CD4-positive, alpha-beta T cell (primary cell): Measurements from ENCODE around the gene MYRFL. TPM values are rescaled to one million over a fixed set of nuclear protein-coding genes. Genes with fewer than 3 reads are reported as not detected.

Source experiments
- ATAC-seq: fragments of 200-7000 bp; cut with Tn5 transposase; one replicate; pipeline ENCODE4 v1.10.0; 2022; ENCODE audit warnings: mild to moderate bottlenecking; ENCODE audit not compliant: poor library complexity
- CTCF ChIA-PET: fragments of 350-600 bp; sonication (Branson Sonifier 250); formaldehyde crosslinking; loops from one replicate; lab custom pipeline; 2021; ENCODE audit warnings: antibody characterized with exemption, inconsistent platforms; lab: Charles Lee
- POLR2A ChIA-PET: fragments of 350-600 bp; sonication (Branson Sonifier 250); formaldehyde crosslinking; loops from one replicate; lab custom pipeline; 2021; ENCODE audit warnings: antibody characterized with exemption, inconsistent platforms; lab: Charles Lee
- DNase-seq, 14 experiments: peaks; one replicate each; pipeline ENCODE4 v3.0.0-alpha.2; 2013 to 2020; ENCODE audit warnings: mixed read lengths in 2 of 14
- H3K27ac ChIP-seq, 2 donors: one replicate each; pipeline versions ENCODE4 v1.5.1 to v1.7.0; 2013; ENCODE audit warnings: low read length in 2 of 2, low read depth in 1 of 2, mild to moderate bottlenecking in 1 of 2
- H3K27me3 ChIP-seq, 2 experiments: 1 replicate in 1 of 2; 2 replicates in 1 of 2; pipeline versions ENCODE4 v1.6.1 to v1.7.0; 2013; ENCODE audit warnings: low read length in 2 of 2, control low read depth in 1 of 2, mild to moderate bottlenecking in 1 of 2, moderate library complexity in 1 of 2; ENCODE audit not compliant: insufficient read depth in 2 of 2, control insufficient read depth in 1 of 2
- H3K36me3 ChIP-seq: one replicate; pipeline ENCODE4 v1.6.1; 2013; ENCODE audit warnings: low read length, control low read depth; ENCODE audit not compliant: insufficient read depth
- H3K4me1 ChIP-seq: one replicate; pipeline ENCODE4 v1.6.1; 2013; ENCODE audit warnings: low read length, control low read depth; ENCODE audit not compliant: insufficient read depth
- H3K4me3 ChIP-seq: one replicate; pipeline ENCODE4 v1.5.1; 2013; ENCODE audit warnings: mild to moderate bottlenecking, low read length, moderate library complexity
- H3K9me3 ChIP-seq, 2 experiments: 1 replicate in 1 of 2; 2 replicates in 1 of 2; pipeline versions ENCODE4 v1.6.1 to v1.7.0; 2013; ENCODE audit warnings: low read length in 2 of 2, mild to moderate bottlenecking in 2 of 2, control low read depth in 1 of 2, moderate library complexity in 1 of 2; ENCODE audit not compliant: control insufficient read depth in 1 of 2, insufficient read depth in 1 of 2
- H3K27ac Mint-ChIP-seq: one replicate; pipeline ENCODE4 v1.8.0; 2020; ENCODE audit warnings: mixed read lengths
- H3K27me3 Mint-ChIP-seq: one replicate; pipeline ENCODE4 v1.8.0; 2021; ENCODE audit warnings: mixed read lengths
- H3K36me3 Mint-ChIP-seq: one replicate; pipeline ENCODE4 v1.8.0; 2021; ENCODE audit warnings: low read depth, mixed read lengths
- H3K4me1 Mint-ChIP-seq: one replicate; pipeline ENCODE4 v1.8.0; 2021; ENCODE audit warnings: low read depth, mixed read lengths
- H3K4me3 Mint-ChIP-seq: one replicate; pipeline ENCODE4 v1.8.0; 2020; ENCODE audit warnings: mild to moderate bottlenecking, mixed read lengths
- H3K9me3 Mint-ChIP-seq: one replicate; pipeline ENCODE4 v1.8.0; 2020; ENCODE audit warnings: mixed read lengths
- CTCF ChIP-seq: fragments of 200-600 bp; IDR thresholded peaks from one replicate; pipeline ENCODE4 v1.8.0; 2022; ENCODE audit warnings: antibody characterized with exemption, mild to moderate bottlenecking
- intact Hi-C, 2 experiments: fragments of 100-400 bp; cut with DNase I in 1 of 2; cut with micrococcal nuclease in 1 of 2; formaldehyde crosslinking; loops; one replicate each; pipeline versions ENCODE4 v1.15.1 to v1.9.0; 2023 to 2025; cut with DNase I, micrococcal nuclease
- total RNA-seq, 174 experiments: library from RNA in 2 of 174; stranded (reverse) in 2 of 174; gene quantifications; one replicate each; pipeline ENCODE4 v1.2.3 and lab custom pipeline; 2021 to 2026

Gene MYRFL
- total RNA-seq, 2 experiments from 2014 or later: not detected

GRCh38 chr12:69984241-69984640, 159.2 kb downstream of the MYRFL start:
- DNase-seq (no peak), ATAC-seq (no peak)
- Mint-ChIP-seq H3K27me3 (peaks cover 5% of the 10 kb centered on the region), H3K4me3 (no peak overlapping the region), H3K4me1 (no peaks in the 10 kb centered on the region), H3K36me3 (no peaks in the 10 kb centered on the region), H3K9me3 (no peaks in the 10 kb centered on the region), H3K27ac (no peak overlapping the region)
- H3K9me3 ChIP-seq: peaks cover 0 to 6% of the 10 kb centered on the region in 2 experiments
- intact Hi-C loops: no loop called here
- no peak overlapping the region for H3K27ac ChIP-seq
- H3K27me3 ChIP-seq: peaks cover 0 to 2% of the 10 kb centered on the region in 2 experiments
- POLR2A ChIA-PET: no interaction called here
- H3K36me3 ChIP-seq: no peaks in the 10 kb centered on the region
- H3K4me1 ChIP-seq: no peaks in the 10 kb centered on the region
- TF ChIP-seq CTCF: no peak
- CTCF ChIA-PET: no interaction called here
- no peak overlapping the region for H3K4me3 ChIP-seq

- ChIA-PET POLR2A (no interaction called here), CTCF (no interaction called here)
- H3K4me3 Mint-ChIP-seq: no peak overlapping the region
- no peaks in the 10 kb centered on the region for H3K36me3 Mint-ChIP-seq
- Histone ChIP-seq H3K4me1 (no peaks in the 10 kb centered on the region), H3K4me3 (no peak overlapping the region), H3K27me3 (peaks cover 0 to 2% of the 10 kb centered on the region in 2 experiments), H3K27ac (no peak overlapping the region), H3K9me3 (peaks cover 0 to 6% of the 10 kb centered on the region in 2 experiments), H3K36me3 (no peaks in the 10 kb centered on the region)
- H3K9me3 Mint-ChIP-seq: no peaks in the 10 kb centered on the region
- ATAC-seq (no peak), DNase-seq (no peak)
- intact Hi-C loops: no loop called here
- no peaks in the 10 kb centered on the region for H3K4me1 Mint-ChIP-seq
- peaks cover 11% of the 10 kb centered on the region for H3K27me3 Mint-ChIP-seq
- no peak for TF ChIP-seq CTCF
- H3K27ac Mint-ChIP-seq: no peak overlapping the region
Measured at GRCh38 chr12:69985656-69986055, 160.6 kb downstream of the MYRFL start.

GRCh38 chr12:69986114-69986513, 161.1 kb downstream of the MYRFL start:
- H3K36me3 ChIP-seq: no peaks in the 10 kb centered on the region
- no peaks in the 10 kb centered on the region for H3K4me1 ChIP-seq
- no peaks in the 10 kb centered on the region for H3K9me3 Mint-ChIP-seq
- DNase-seq: no peak
- ChIA-PET CTCF (no interaction called here), POLR2A (no interaction called here)
- H3K27ac Mint-ChIP-seq: no peak overlapping the region
- TF ChIP-seq CTCF: no peak
- H3K36me3 Mint-ChIP-seq: no peaks in the 10 kb centered on the region
- ATAC-seq: no peak
- H3K9me3 ChIP-seq: peaks cover 0 to 6% of the 10 kb centered on the region in 2 experiments
- peaks cover 11% of the 10 kb centered on the region for H3K27me3 Mint-ChIP-seq
- no peak overlapping the region for H3K4me3 Mint-ChIP-seq
- no peak overlapping the region for H3K27ac ChIP-seq
- H3K4me3 ChIP-seq: no peak overlapping the region
- no peaks in the 10 kb centered on the region for H3K27me3 ChIP-seq
- H3K4me1 Mint-ChIP-seq: no peaks in the 10 kb centered on the region
- intact Hi-C loops: no loop called here
